K562 (cell line): ENCODE measurements around the gene IPO13. TPM values are rescaled to one million over a fixed set of nuclear protein-coding genes. Genes with fewer than 3 reads are reported as not detected.
A peak's percentile ranks its signal among the peaks of the same experiment; 100 is the strongest.

ENCODE experiments used
- ATF3 ChIP-seq, 2 experiments: fragments of 450-650 bp in 1 of 2; sonication (generic) in 1 of 2; formaldehyde crosslinking in 1 of 2; IDR thresholded peaks in 1 of 2; conservative IDR thresholded peaks in 1 of 2; 2 replicates each; pipeline versions ENCODE4 v1.6.1 to v1.8.1; 2016 to 2023; ENCODE audit warnings: mild to moderate bottlenecking in 2 of 2, moderate library complexity in 2 of 2, inconsistent platforms in 1 of 2, missing genetic modification reagents in 1 of 2
- BCL6 ChIP-seq: fragments of 250-450 bp; sonication (Bioruptor Pico); IDR thresholded peaks from 2 replicates; pipeline ENCODE4 v1.4.0; 2020
- CTCFL ChIP-seq: IDR thresholded peaks from 2 replicates; pipeline ENCODE4 v1.6.1; 2011; ENCODE audit warnings: borderline replicate concordance, low read depth, mild to moderate bottlenecking, moderate library complexity, low read length; ENCODE audit not compliant: insufficient read depth, poor library complexity, severe bottlenecking
- ETV5 ChIP-seq: sonication (generic); formaldehyde crosslinking; IDR thresholded peaks from 2 replicates; pipeline ENCODE4 v1.4.0; 2020; ENCODE audit warnings: low read depth, mild to moderate bottlenecking, missing genetic modification reagents
- GABPA ChIP-seq: fragments of 200-800 bp; sonication (Bioruptor generic); conservative IDR thresholded peaks from 2 replicates; pipeline ENCODE4 v1.6.1; 2016; ENCODE audit warnings: low read depth, missing genetic modification characterization, missing compliant biosample characterization
- GTF2F1 ChIP-seq: IDR thresholded peaks from 2 replicates; pipeline ENCODE4 v1.6.1; 2011; ENCODE audit warnings: low read depth, low read length, improper control_type of control experiment
- HNRNPL ChIP-seq: fragments of 200-400 bp; formaldehyde crosslinking; IDR thresholded peaks from 2 replicates; pipeline ENCODE4 v1.6.1; 2017; ENCODE audit warnings: low read depth, mild to moderate bottlenecking, low read length
- KLF16 ChIP-seq: IDR thresholded peaks from 2 replicates; pipeline ENCODE4 v1.6.1; 2016; ENCODE audit warnings: antibody characterized with exemption
- REST ChIP-seq, 2 experiments: fragments of 450-650 bp; formaldehyde crosslinking in 1 of 2; IDR thresholded peaks; 2 replicates each; pipeline versions ENCODE4 v1.4.0 to v1.6.1; 2014 to 2020; ENCODE audit warnings: mild to moderate bottlenecking in 2 of 2, borderline replicate concordance in 1 of 2, low read depth in 1 of 2
- SOX6 ChIP-seq: fragments of 450-650 bp; IDR thresholded peaks from 2 replicates; pipeline ENCODE4 v1.6.1; 2014; ENCODE audit warnings: mild to moderate bottlenecking
- ZNF143 ChIP-seq: sonication (generic); formaldehyde crosslinking; IDR thresholded peaks from 2 replicates; pipeline ENCODE4 v1.9.0; 2022; ENCODE audit warnings: mild to moderate bottlenecking, missing genetic modification reagents
- ZNF398 ChIP-seq: fragments of 250-450 bp; sonication (Bioruptor Pico); IDR thresholded peaks from 2 replicates; pipeline ENCODE4 v1.8.0; 2021; ENCODE audit warnings: moderate library complexity, mild to moderate bottlenecking, inconsistent platforms
- ZNF583 ChIP-seq: fragments of 250-450 bp; sonication (Bioruptor Pico); IDR thresholded peaks from 2 replicates; pipeline ENCODE4 v1.4.0; 2020
- polyA plus RNA-seq, 8 experiments: library from polyadenylated mRNA; depleted of rRNA in 4 of 8; stranded (reverse) in 5 of 8; unstranded in 3 of 8; fragments of >200 nt; fragmentation: Nextera tagmentation in 2 of 8; fragmentation: Illumina TruSeq in 1 of 8; extraction: Ambion mirVana in 2 of 8; extraction: Trizol in 1 of 8; gene quantifications; 2 replicates each; pipeline versions ENCODE4 v1.2.1 to v1.2.3, GENCODE V29; 2011 to 2014; ENCODE audit warnings: inconsistent platforms in 1 of 8, missing spikeins in 1 of 8
- total RNA-seq, 7 experiments: library from RNA; depleted of rRNA in 6 of 7; stranded (reverse); fragments of >200 nt in 6 of 7; fragmentation: Illumina TruSeq in 2 of 7; extraction: Trizol in 2 of 7; gene quantifications; 2 replicates each; pipeline versions ENCODE4 v1.2.1 to v1.2.3, GENCODE V29; 2011 to 2021; ENCODE audit warnings: low replicate concordance in 1 of 7

IPO13 gene
- total and polyA plus RNA-seq, 9 of the 15 experiments (the other 6 are each of a cell fraction or from before 2014, with no cell fraction given), result 7.0 to 30.8 (median 16.2) TPM

- no peak for TF ChIP-seq GTF2F1
- peak; percentile 75 for TF ChIP-seq KLF16
- TF ChIP-seq ETV5 (CRISPR knock-in tag), result peak; percentile 70
- TF ChIP-seq SOX6, result 0 out of 2 replicates have a peak, but pooled peaks have one; percentile 5
- no peak for TF ChIP-seq HNRNPL
- peak; percentile 91 for TF ChIP-seq REST (IDR thresholded peaks at IDR 0.05; ENCODE audit: borderline replicate concordance)
- no peak for TF ChIP-seq REST (CRISPR knock-in tag; IDR thresholded peaks at IDR 0.05; ENCODE audit: low read depth)
- no peak for TF ChIP-seq ZNF398 (CRISPR knock-in tag)
- peak; percentile 55; the same call in 1 of the 2 replicates for TF ChIP-seq ZNF143 (CRISPR knock-in tag)
- peak; percentile 73 for TF ChIP-seq CTCFL
- peak; percentile 44; the same call in 1 of the 2 replicates for TF ChIP-seq GABPA
- no peak for TF ChIP-seq BCL6
- no peak for TF ChIP-seq ATF3 (IDR thresholded peaks at IDR 0.05)
- TF ChIP-seq ATF3 (CRISPR knock-in tag; conservative IDR thresholded peaks at IDR 0.05), result no peak
- TF ChIP-seq ZNF583 (CRISPR knock-in tag), result no peak
Measured at GRCh38 chr1:43934101-43934985, 12.4 kb upstream of the IPO13 start (continued).
